Activated CD8-positive, alpha-beta memory T cell treated with anti-CD3 and anti-CD28 coated beads, Interleukin-2, amount 50 U/mL, for 48 hours (primary cell): ENCODE results near the gene RGCC.
"Not testable (repeated sequence)": the region's sequence is repeated elsewhere in the genome, so short reads cannot be mapped to it uniquely, and the experiment has no call there.

Experiments
- DNase-seq: peaks from one replicate; pipeline ENCODE4 v3.0.0-alpha.2; 2020

The RGCC gene

GRCh38 chr13:41456768-41457588, at the start of gene RGCC:
Gene RGCC (plus strand): TSS chr13:41457550. CDS start chr13:41457708, 158 bp downstream.
- peak; percentile 97 for DNase-seq

GRCh38 chr13:41408121-41408520, 49.2 kb upstream of the RGCC start:
- DNase-seq = no peak

DNA sequence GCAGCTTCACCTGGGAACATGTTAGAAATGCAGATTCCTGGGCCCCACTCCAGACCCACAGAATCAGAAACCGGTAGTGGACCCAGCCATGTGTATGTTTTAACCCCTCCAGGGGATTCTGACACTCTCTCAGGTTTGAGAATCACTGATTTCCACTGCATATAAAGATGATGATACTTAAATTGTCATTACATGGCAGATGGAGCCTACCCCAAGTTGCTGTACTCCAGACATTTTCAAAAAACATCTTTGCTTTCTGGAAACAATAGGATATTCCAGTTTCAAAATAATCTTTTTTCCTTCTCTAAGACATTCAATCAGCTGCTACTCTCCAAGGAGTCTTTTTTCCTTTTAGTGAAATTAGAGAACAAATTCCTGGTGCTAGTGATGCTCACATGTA, 48.6 kb upstream of the RGCC start:
- no peak for DNase-seq

DNA sequence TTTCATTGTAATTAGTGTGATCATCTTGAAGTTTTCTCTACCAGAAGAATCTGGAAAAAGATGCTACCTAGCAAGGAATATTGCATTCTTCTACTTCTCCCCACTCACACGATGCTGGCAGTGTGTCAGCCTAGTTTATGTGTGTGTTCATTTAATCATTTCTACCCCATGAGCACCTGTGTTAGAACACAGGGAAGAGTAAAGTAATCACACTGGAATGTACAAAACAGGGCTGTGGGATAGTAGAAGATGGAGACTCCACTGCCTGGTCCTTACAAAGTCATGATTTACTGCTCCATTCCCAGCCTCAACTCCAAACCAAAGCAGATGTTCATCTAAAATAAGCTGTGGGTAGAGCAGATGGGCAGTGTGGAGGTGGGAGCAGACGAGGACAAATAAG, 47.7 kb upstream of the RGCC start:
- no peak for DNase-seq

DNA sequence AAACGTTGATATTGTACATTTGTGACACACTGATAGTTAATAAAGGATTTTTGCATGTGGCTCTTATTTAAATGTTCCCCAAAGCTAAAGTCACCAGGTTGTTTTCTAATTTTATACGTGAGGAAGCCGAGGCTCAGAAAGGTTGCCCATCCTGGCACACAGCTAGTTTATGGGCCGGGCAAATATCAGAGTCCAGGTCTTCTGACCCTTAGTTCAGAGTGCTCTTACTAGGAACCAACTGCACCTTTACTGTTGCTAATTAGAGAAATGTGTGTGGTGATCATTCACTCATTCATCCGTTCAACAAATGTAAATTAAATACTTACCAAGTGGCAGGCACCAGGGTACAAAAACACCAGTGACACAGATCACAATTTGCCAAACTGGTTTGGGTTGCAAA, 46.3 kb upstream of the RGCC start:
- DNase-seq = no peak

DNA sequence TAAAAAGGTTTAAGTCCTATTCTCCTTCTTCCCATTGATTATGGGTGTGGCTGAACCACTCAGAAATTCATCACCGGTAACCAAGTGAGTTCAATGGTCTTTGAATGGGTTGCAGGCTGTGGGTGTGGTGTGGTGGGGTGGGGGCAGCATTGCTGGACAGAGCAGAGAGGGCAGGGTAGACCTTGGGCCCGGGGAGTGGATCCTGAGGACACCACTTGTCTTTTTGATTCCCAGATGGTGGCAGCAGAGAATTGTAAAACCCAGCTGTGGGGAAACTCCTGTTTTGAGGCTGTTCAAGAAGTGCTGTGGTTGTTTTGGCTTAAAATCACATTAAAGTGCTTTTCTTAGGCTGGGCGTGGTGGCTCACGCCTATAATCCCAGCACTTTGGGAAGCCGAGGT, 45.8 kb upstream of the RGCC start:
- no peak for DNase-seq

GRCh38 chr13:41413872-41414271, 43.5 kb upstream of the RGCC start:
- no peak for DNase-seq

- DNase-seq = no peak
These were observed 41.1 kb upstream of the RGCC start for GRCh38 chr13:41416276-41416675.

DNA sequence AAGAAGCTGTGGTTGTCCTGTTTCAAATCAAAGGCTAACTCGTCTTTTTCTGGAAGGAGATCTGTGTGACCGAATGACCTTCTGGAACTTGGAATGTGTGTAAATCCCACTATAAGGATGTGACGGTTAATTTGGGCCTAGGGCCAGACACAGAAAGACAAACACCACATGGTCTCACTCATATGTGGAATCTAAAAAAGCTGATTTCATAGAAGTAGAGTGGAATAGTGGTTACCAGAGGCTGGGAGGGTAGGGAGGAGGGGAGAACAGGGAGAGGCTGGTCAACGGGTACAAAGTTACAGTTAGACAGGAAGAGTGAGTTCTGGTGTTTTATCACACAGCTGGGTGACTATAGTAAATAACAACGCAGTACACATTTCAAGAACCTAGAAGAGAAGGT, 39.3 kb upstream of the RGCC start:
- DNase-seq = no peak

- no peak for DNase-seq
These were observed 38.6 kb upstream of the RGCC start for GRCh38 chr13:41418731-41419130.

DNA sequence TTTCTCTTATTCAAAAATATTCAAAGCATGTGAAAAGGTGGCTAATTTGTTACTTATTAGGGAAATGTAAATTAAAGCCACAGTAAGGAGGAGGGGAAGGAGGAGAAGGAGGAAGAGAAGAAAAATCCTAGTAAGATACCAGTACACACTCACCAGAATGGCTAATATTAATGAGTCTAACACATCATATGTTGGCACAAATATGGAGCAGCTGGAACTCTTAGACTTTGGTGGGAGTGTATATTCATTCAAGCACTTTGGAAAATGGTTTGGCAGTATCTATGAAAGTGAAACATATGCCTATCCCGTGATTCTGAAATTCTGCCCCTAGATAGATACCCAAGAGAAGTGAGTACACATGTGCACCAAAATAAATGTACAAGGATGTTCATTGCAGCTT, 38.1 kb upstream of the RGCC start:
- DNase-seq = no peak

GRCh38 chr13:41420146-41420545, 37.2 kb upstream of the RGCC start:
- no peak for DNase-seq

DNA sequence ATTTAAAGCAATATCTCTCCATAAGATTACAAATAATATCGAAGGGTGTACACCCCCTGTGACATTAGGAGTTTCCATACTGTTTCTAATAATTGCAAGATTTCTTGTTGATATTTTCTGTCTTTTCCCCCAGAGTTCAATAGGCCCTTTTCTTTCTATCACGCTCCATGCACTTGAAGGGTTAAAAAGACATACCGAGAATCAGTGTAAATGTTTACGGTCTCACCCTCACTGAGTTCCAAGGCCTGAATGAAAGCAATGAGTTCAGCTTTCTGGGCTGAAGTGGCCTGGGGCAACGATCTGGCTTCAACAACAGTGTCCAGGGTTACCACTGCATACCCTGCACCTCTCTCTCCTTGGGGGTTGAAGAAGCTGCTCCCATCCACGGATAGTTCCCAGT, 36.0 kb upstream of the RGCC start:
- DNase-seq = not testable (repeated sequence)

DNA sequence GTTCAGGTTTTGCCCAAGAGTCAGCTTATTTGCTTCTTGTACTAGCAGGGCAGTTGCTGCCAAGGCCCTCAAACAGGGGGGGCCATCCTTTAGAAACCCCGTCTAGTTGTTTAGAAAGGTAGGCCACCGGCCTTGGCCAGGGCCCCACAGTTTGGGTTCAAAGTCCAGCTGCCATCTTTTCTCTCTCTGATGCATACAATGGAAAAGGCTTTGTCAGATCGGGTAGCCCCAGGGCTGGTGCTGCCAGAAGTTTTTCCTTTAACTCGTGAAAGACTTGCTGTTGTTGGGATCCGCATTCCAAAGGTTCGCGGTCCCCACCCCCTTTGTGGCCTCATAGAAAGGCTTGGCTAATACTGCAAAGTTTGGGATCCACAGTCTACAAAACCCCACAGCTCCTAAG, 35.4 kb upstream of the RGCC start:
- not testable (repeated sequence) for DNase-seq

DNA sequence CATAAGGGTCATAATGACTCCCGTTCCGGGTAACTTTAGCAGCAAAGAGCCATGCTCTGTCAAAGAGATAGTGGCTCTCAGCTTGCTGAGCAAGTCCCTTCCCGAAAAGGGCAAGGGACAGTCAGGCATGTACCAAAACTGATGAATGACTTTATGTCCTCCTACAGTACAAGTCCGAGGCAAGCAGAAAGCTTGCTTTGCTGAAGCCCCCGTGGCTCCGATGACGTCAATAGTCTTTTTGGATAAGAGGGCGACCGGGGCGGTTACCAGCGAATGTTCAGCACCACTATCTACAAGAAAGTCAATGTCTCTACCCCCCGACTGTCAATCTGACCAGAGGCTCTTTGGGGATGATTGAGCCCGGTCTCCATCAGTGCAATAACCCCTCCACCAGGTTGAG, 34.1 kb upstream of the RGCC start:
- DNase-seq = not testable (repeated sequence)

DNA sequence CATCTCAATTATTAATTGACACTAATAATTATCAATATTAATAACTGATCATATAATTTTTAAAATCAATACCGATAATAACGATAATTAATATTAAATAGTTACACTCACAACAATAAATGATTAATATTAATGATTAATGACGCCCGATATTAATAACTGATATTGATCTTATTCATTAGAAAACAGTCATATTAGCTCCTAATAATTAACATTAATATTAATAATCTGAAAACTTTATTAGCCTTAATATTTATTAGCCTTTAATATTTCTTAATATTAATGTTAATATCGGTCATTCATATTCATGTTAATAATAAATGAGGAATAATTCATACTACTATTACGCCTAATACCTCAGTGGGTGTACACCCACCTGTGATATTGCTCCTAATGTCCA, 32.7 kb upstream of the RGCC start:
- not testable (repeated sequence) for DNase-seq

- DNase-seq = no peak
These were observed 31.3 kb upstream of the RGCC start for GRCh38 chr13:41426047-41426446.

GRCh38 chr13:41427666-41428065, 29.7 kb upstream of the RGCC start:
- DNase-seq = no peak

- DNase-seq = peak; percentile 65
These were observed 29.2 kb upstream of the RGCC start for GRCh38 chr13:41428155-41428554.

GRCh38 chr13:41434030-41434429, 23.3 kb upstream of the RGCC start:
- not testable (repeated sequence) for DNase-seq

DNA sequence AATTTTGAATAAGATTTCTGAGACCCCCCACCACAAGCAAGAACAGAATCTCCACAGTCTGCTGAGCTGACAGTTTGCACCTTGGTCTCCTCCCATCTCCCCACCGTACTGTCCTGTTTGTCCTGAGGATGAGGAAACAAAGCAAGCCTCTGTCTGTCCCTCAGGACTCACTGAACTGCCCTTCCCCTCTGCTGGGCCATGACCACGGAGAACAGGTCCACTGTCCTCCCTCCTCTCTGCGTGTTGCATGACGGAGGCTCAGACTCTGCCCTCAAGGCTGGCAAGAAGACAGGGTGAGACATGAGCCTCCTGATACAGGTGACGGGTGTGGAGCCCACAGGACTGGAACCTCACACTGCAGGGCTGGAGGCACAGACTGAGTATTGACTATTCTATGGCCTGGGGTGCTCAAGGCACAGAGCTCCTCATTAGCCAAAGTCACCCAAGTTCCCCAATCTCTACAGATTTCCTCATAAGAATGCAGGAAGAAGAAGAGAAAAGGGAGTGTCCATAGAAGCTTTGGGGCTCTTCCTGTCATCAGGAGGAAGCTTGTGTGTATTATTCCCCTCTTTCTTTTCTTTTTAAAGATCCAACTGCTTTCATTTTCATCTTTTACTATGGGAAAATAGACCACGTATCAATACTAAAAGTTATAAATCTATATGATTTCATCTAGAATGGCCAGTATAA, 22.4 kb upstream of the RGCC start:
- DNase-seq = no peak

DNA sequence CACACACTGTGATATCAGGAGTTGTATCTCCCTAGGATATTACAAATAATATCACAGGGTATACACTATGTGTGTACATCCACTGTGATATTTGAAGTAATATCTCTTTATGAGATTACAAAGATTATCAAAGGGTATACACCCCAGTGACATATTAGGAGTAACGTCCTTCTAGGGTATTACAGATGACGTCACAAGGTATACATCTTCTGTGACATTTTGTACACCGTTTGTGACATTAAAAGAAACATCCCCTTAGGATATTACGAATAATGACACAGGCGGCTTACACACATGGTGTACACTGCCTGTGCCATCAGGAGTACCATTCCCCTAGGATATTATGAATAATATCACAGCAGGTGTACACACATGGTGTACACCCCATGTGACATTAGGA, 13.4 kb upstream of the RGCC start:
- DNase-seq = no peak

GRCh38 chr13:41452462-41452861, 4.9 kb upstream of the RGCC start:
- DNase-seq = no peak

- DNase-seq = no peak
These were observed 3.7 kb upstream of the RGCC start for GRCh38 chr13:41453620-41454019.

DNA sequence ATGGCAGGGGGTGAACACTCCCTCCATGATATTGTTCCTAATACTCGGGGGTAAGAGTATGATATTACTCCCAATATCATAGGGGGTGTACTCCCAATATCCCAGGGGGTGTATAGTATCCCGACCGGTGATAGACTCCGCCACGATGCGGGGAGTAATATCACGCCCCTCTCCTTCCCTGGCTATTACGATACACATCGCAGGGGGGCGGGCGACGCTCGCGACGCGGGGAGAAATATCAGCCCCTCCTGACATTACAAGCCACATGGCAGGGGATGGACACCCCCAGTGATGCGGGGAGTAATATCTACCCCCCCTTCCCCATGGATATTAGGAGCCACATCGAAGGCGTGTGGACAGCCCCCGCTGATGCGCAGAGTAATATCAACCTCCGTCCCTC, 3.2 kb upstream of the RGCC start:
- DNase-seq = no peak
